ENCODE data around the gene PMM2. TPM values are rescaled to one million over a fixed set of nuclear protein-coding genes. Genes with fewer than 3 reads are reported as not detected.
"Not testable (repeated sequence)": the region's sequence is repeated elsewhere in the genome, so short reads cannot be mapped to it uniquely, and the experiment has no call there.

PMM2 gene
- total RNA-seq (34.8 TPM), polyA plus RNA-seq (16.9 TPM)

DNA sequence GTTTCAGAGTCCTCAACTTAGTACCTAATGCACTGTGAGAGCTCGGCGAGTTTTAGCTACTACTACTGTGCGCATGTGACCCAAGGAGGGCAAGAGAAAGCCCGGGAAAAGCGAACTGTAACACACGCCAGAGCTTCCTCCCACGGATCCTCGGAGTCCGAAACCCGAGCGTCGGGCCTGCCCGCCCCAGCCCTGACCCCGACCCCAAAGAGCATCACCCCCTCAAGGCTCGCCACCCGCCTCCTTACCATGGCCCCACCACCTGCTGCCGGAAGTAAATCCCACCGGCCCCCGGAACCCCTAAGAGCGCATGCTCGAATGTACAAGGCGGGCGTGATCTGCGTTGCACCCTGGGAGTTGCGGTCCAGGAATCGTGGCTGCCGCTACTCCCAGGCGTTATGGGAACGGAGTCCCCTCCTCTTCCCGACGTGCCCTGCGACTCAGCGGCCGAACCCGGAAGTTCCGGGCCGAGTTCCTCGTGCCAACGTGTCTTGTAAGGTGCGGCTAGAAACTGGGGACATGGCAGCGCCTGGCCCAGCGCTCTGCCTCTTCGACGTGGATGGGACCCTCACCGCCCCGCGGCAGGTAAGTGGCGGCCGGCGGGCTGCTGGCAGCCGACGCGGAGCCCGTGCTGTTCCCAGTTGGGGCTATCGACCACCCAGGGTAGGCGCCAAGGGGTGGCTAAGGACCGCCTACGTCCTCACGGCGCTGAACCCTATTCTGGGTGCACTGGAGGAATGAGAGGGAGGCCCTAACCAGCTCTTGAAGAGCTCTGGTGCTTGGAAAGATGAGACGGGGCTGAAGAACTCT, at the start of gene PMM2, which contains the start of gene TMEM186:
Gene PMM2, plus strand, starts transcription at position 476 of the 810 bp plus-strand sequence. Its CDS starts 44 bp downstream, at position 520.
Gene TMEM186, minus strand, starts transcription at position 276 of the 810 bp plus-strand sequence. Its CDS starts 25 bp downstream, at position 251.
- DNase-seq (ENCODE audit: extremely low spot score), result peak; percentile 91
- Histone ChIP-seq H3K4me3 (ENCODE audit: low read depth, low read length) (peak within 1 kb of the TSS; percentile 74), H3K36me3 (ENCODE audit: insufficient read depth) (no peaks in the 10 kb centered on the region), H3K4me1 (ENCODE audit: insufficient read depth) (no peaks in the 10 kb centered on the region), H3K27ac (ENCODE audit: low read depth) (no peak within 1 kb of the TSS)
- WGBS, result under 1% methylated on average over 61 of the region's 61 CpGs

DNA sequence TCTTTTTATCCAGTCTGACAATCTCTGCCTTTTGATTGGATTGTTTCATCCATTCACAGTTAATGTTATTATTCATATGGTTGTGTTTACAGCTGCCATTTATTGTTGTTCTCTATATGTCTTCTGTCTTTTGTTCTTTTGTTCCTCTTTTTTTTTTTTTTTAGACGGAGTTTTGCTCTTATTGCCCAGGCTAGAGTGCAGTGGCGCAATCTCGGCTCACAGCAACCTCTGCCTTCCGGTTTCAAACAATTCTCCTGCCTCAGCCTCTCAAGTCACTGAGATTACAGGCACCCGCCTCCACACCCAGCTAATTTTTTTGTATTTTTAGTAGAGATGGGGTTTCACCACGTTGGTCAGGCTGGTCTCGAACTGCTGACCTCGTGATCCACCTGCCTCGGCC, 48.7 kb upstream of the PMM2 start:
- 93% methylated on average over 9 of the region's 9 CpGs for WGBS
- not testable (repeated sequence) for DNase-seq (ENCODE audit: extremely low spot score); H3K4me1 ChIP-seq (ENCODE audit: insufficient read depth)

DNA sequence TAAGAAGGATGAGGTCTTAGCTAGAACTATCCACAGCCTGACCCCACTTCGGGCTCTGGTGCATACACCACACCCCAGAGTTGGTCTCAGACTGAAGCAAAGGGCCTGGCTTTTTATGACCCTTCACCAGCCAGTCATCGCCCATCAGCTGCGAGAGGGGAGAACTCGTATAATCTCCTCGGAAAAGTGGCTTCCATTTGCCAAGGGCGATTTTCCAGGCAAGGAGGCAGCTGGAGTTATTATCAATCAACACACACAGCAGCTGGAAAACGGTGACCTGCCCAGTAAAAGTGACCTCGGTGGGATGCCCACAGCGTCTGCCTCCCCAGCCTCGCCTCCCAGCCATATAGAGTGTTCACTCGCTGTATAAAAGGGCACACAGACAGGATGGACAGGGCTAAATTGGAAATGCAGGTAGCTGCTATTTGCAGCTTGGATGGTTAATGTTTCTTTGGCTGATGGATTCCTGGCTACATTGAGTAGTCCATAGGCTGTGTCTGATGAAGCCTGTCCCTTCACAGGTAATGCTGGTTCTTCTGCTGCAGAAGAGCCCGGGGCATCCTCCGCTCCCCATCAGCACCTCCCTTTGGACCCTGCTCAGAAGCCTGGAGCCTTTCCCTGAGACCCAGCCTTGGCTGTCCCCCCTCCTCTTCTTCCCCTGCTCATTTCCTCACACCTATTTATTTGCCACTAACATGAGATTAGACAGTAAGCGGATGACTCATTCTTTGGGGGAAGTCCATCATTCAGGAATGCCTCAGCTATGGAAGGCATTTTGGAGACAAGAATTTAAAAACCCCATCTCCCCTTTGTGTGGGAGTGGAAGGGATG, 45.9 kb upstream of the PMM2 start:
- no peaks in the 10 kb centered on the region for H3K36me3 ChIP-seq (ENCODE audit: insufficient read depth)
- DNase-seq (ENCODE audit: extremely low spot score), result no peak
- H3K27ac ChIP-seq (ENCODE audit: low read depth), result no peak overlapping the region
- H3K4me1 ChIP-seq (ENCODE audit: insufficient read depth), result no peaks in the 10 kb centered on the region
- H3K4me3 ChIP-seq (ENCODE audit: low read depth, low read length), result no peak overlapping the region
- 74% methylated on average over 14 of the region's 14 CpGs for WGBS

More for the DNA sequence above, 48.7 kb upstream of the PMM2 start:
- H3K4me3 ChIP-seq (ENCODE audit: low read depth, low read length); H3K27ac ChIP-seq (ENCODE audit: low read depth); H3K36me3 ChIP-seq (ENCODE audit: insufficient read depth): not testable (repeated sequence)

DNA sequence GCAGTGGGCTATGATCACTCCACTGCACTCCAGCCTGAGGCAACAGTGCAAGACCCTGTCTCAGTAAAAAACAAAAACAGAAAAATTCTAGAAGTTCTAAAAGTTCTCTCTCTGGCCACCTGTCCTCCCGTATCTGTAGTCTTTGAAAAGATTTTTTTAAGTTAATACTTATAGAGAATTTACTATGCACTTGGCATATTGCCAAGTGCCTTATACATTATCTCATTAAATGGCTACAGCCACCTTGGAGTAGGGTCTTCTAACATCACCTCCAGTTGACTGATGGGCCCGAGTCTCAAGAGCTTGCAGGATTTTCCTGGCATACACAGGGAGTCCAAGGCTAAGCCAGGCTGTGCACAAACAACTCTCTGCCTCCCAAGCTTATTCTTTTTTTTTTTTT, 44.9 kb upstream of the PMM2 start:
- no peaks in the 10 kb centered on the region for H3K36me3 ChIP-seq (ENCODE audit: insufficient read depth)
- no peak overlapping the region for H3K27ac ChIP-seq (ENCODE audit: low read depth)
- no peaks in the 10 kb centered on the region for H3K4me1 ChIP-seq (ENCODE audit: insufficient read depth)
- 35% methylated on average over 2 of the region's 2 CpGs for WGBS
- DNase-seq (ENCODE audit: extremely low spot score), result no peak
- no peak overlapping the region for H3K4me3 ChIP-seq (ENCODE audit: low read depth, low read length)

DNA sequence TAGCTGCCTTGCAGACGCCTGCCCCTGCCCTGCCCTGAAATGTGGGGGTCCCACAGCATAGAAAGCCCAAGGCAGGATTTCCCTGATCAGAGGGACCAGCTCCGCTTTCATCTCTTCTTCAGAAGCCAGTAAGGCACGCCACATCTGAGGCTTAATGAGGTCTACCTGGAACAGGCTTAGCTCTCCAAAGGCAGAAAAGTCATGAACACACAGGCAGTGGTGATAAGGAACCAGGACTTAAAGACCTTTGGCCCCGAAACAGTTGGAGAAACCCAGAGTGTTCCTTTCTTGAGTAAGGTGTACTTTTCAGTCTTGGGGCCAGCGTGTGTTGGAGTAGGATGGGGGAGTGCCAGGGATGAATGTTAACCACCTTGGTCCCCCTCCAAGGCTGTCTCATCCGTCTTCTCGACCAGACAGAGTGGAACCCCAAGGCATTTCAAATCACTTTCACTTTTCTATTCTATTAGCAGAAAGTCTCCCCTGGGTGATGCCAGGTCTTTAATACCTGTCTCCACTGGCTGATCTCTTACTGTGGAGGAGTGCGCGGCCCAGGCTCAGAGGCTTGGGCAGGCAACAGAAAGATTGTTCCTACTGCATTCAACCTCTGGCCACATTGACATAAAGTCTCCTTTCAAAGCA, 44.1 kb upstream of the PMM2 start:
- Histone ChIP-seq H3K4me1 (ENCODE audit: insufficient read depth) (no peaks in the 10 kb centered on the region), H3K27ac (ENCODE audit: low read depth) (no peak overlapping the region), H3K36me3 (ENCODE audit: insufficient read depth) (no peaks in the 10 kb centered on the region), H3K4me3 (ENCODE audit: low read depth, low read length) (no peak overlapping the region)
- WGBS, result 73% methylated on average over 9 of the region's 9 CpGs
- DNase-seq (ENCODE audit: extremely low spot score), result no peak

DNA sequence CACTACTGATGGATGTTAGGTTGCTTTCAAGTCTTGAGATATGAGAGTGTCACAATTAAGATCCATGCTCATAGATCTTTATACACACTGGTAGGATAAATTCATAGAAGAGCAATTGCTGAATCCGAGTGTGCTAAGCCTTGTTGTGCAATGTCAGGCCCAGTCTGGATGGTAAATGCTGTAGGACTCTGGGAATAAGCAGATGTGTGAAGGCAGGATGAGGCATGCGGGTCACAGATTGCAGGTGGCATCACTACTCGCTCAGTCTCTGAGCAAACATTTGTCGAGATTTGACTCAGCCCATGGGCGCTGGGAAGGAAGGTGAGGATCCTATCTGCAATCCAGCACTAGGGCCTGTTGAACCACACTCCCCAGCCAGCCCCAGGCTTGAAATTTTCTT, 40.9 kb upstream of the PMM2 start:
- no peak for DNase-seq (ENCODE audit: extremely low spot score)
- no peaks in the 10 kb centered on the region for H3K36me3 ChIP-seq (ENCODE audit: insufficient read depth)
- no peak overlapping the region for H3K4me3 ChIP-seq (ENCODE audit: low read depth, low read length)
- H3K4me1 ChIP-seq (ENCODE audit: insufficient read depth), result no peaks in the 10 kb centered on the region
- H3K27ac ChIP-seq (ENCODE audit: low read depth), result no peak overlapping the region
- 93% methylated on average over 5 of the region's 5 CpGs for WGBS

DNA sequence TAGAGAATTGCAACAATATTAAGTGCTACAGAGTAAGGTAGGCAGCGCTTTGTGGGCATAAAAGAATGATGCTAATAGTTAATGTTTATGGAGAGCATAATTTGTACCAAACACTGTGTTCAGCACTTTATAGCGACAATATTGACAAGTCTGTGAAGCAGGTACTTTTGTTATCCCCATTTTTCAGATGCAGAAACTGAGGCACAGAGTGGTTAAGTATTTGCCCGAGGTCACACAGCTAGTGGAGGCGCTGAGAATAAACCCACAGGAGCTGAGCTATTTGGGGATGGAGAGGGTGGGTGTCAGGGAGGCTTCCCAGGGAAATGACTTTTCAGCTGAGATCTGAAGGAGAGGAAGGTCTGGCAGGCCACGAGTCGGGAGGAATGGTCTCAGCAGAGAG, 39.6 kb upstream of the PMM2 start:
- DNase-seq (ENCODE audit: extremely low spot score), result no peak
- no peaks in the 10 kb centered on the region for H3K36me3 ChIP-seq (ENCODE audit: insufficient read depth)
- no peaks in the 10 kb centered on the region for H3K4me1 ChIP-seq (ENCODE audit: insufficient read depth)
- 92% methylated on average over 6 of the region's 6 CpGs for WGBS
- no peak overlapping the region for H3K4me3 ChIP-seq (ENCODE audit: low read depth, low read length)
- no peak overlapping the region for H3K27ac ChIP-seq (ENCODE audit: low read depth)

DNA sequence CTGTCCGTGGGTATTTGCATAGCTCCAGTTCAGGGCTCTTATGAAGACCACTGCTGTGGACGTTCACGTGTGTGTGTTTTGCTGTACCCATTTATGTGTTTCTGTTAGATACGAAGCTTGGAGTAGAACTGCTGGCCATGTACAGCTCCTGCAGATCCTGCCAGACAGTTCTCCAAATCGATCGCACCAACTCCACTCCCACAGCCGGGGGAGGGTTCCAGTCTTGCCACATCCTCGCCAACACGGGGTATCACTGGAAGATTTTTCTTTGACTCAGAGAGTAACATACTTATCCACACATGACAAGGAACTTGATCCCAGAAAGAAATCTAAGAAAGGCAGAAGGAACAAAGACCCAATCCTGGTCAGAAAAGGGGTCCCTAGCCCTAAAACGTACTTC, 37.6 kb upstream of the PMM2 start:
- whole genome bisulfite sequencing, result 87% methylated on average over 10 of the region's 10 CpGs
- Histone ChIP-seq H3K4me3 (ENCODE audit: low read depth, low read length) (no peak overlapping the region), H3K27ac (ENCODE audit: low read depth) (no peak overlapping the region), H3K36me3 (ENCODE audit: insufficient read depth) (no peaks in the 10 kb centered on the region), H3K4me1 (ENCODE audit: insufficient read depth) (no peaks in the 10 kb centered on the region)
- DNase-seq (ENCODE audit: extremely low spot score), result no peak

DNA sequence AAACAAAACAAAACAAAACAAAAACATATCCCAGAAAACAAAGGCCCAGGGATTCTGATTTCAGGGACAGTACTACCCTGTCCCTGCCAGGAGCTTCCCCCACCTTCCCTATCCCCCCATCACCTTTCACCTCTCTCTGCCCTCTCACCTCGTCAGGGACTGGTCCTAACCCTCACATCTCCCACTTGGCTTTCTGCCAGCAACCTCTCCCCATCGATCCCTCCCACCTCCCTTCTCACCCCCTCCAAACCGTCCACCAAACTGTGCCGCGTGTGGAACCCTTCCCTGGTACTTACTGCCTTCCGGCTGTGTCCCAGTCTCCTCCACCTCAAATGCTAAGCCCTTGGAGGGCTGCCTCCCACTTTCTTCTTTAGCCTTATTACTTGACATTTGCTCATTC, 36.6 kb upstream of the PMM2 start:
- no peak for DNase-seq (ENCODE audit: extremely low spot score)
- H3K36me3 ChIP-seq (ENCODE audit: insufficient read depth), result no peaks in the 10 kb centered on the region
- no peak overlapping the region for H3K27ac ChIP-seq (ENCODE audit: low read depth)
- WGBS, result 83% methylated on average over 6 of the region's 6 CpGs
- H3K4me1 ChIP-seq (ENCODE audit: insufficient read depth), result no peaks in the 10 kb centered on the region
- H3K4me3 ChIP-seq (ENCODE audit: low read depth, low read length), result no peak overlapping the region

DNA sequence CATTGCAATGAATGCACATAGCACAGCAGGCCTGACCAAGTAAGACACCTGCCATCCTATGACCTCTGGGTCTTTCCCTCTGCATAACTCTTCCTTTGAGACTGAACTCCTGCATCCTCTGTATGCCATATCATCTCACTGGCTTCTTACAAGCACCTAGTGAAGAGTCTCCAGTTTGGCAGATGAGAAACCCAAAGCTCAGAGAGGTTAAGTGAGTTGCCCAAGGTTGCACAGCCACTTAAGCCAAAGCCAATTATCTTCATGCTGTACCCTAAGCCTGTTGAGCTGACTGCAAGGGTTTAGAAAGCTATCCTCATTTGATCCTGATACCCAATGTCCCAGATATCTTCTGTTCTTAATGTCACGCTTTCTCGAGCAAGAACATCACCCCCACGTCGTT, 35.4 kb upstream of the PMM2 start:
- Histone ChIP-seq H3K4me3 (ENCODE audit: low read depth, low read length) (no peak overlapping the region), H3K4me1 (ENCODE audit: insufficient read depth) (no peaks in the 10 kb centered on the region), H3K36me3 (ENCODE audit: insufficient read depth) (no peaks in the 10 kb centered on the region), H3K27ac (ENCODE audit: low read depth) (no peak overlapping the region)
- no peak for DNase-seq (ENCODE audit: extremely low spot score)
- 92% methylated on average over 4 of the region's 4 CpGs for WGBS

DNA sequence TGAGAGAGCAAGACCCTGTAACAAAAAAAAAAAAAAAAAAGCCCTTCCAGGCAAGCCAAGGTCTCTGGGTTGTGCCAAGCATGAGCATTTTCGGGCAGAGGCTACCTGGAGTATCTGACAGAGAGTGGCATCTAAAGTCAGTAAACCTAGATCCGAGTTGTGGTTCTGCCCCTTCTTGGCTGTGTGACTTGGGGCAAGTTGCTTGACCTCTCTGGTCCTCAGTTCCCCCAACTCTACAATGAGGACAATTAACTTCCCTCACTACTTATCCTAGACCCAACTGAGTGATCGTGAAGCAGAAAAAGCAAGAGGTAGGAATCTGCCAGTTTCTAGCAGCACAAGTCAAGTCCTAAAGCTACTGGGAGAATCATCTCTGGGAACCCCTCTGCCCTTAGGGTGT, 34.6 kb upstream of the PMM2 start:
- no peak for DNase-seq (ENCODE audit: extremely low spot score)
- H3K27ac ChIP-seq (ENCODE audit: low read depth), result no peak overlapping the region
- no peaks in the 10 kb centered on the region for H3K36me3 ChIP-seq (ENCODE audit: insufficient read depth)
- H3K4me1 ChIP-seq (ENCODE audit: insufficient read depth), result no peaks in the 10 kb centered on the region
- 93% methylated on average over 3 of the region's 3 CpGs for WGBS
- no peak overlapping the region for H3K4me3 ChIP-seq (ENCODE audit: low read depth, low read length)

DNA sequence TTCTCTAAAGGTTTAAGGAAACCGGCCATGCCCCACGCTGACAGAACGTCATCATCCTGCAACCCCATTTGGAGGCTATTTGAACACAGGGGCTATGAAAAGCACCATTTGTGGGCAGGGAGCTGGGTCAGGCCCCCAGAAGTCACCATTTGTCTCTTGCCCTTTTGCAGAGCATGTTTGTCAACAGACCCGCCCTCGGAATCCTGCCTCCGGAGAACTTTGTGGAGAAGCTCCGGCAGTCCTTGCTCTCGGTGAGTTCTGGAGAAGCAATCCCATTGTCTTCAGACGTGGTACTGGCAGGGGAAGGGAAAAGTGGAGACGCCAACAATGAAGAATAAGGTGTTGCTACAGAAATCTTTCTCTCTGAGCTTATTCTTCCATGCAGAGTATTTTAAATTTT, 33.7 kb upstream of the PMM2 start:
- no peaks in the 10 kb centered on the region for H3K36me3 ChIP-seq (ENCODE audit: insufficient read depth)
- WGBS, result 63% methylated on average over 10 of the region's 10 CpGs
- H3K27ac ChIP-seq (ENCODE audit: low read depth), result no peak overlapping the region
- no peaks in the 10 kb centered on the region for H3K4me1 ChIP-seq (ENCODE audit: insufficient read depth)
- DNase-seq (ENCODE audit: extremely low spot score), result no peak
- no peak overlapping the region for H3K4me3 ChIP-seq (ENCODE audit: low read depth, low read length)

DNA sequence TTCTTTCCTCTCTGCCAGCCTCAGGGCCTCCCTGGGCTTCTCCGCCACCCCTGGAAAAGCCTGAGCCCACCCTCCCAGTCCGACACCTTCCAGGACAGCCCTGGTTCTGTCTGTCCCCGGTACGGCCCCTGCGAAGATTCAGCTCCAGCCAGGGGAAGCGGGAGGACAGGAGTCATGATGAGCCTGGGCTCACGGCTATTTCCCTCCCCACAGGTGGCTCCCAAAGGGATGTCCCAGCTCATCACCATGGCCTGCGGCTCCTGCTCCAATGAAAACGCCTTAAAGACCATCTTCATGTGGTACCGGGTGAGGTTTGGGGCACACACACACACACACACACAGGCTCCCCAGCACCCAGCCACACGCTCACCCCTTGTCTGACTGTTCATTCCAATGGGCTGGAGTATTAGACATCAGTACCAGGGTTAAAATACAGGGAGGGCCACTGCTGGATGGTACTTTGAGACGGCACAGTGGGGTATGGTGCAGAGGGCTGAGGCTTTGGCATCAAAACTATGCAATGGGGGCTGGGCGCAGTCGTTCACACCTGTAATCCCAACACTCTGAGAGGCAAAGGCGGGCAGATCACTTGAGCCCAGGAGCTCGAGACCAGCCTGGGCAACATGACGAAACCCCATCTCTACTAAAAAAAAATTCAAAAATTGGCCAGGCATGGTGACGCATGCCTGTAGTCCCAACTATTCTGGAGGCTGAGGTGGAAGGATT, 33.0 kb upstream of the PMM2 start:
- Histone ChIP-seq H3K36me3 (ENCODE audit: insufficient read depth) (no peaks in the 10 kb centered on the region), H3K4me3 (ENCODE audit: low read depth, low read length) (no peak overlapping the region), H3K4me1 (ENCODE audit: insufficient read depth) (no peaks in the 10 kb centered on the region), H3K27ac (ENCODE audit: low read depth) (no peak overlapping the region)
- 88% methylated on average over 18 of the region's 18 CpGs for WGBS
- DNase-seq (ENCODE audit: extremely low spot score), result no peak

All from urinary bladder (tissue), 4 donors.